Osteocyte (in vitro differentiated cells): Measurements from ENCODE around the gene GPC5. TPM values are rescaled to one million over a fixed set of nuclear protein-coding genes. Genes with fewer than 3 reads are reported as not detected.

Experiments used
- DNase-seq: peaks from one replicate; pipeline ENCODE4 v3.0.0; 2021; ENCODE audit warnings: mixed read lengths; ENCODE audit not compliant: unreplicated experiment; ENCODE audit errors: extremely low spot score
- H3K27ac Mint-ChIP-seq: one replicate; pipeline ENCODE4 v1.8.0; 2021; ENCODE audit warnings: mild to moderate bottlenecking, mixed read lengths; ENCODE audit not compliant: unreplicated experiment
- H3K27me3 Mint-ChIP-seq: one replicate; pipeline ENCODE4 v1.8.0; 2021; ENCODE audit warnings: mixed read lengths; ENCODE audit not compliant: unreplicated experiment
- H3K36me3 Mint-ChIP-seq: one replicate; pipeline ENCODE4 v1.8.0; 2021; ENCODE audit warnings: mixed read lengths; ENCODE audit not compliant: unreplicated experiment
- H3K4me1 Mint-ChIP-seq: one replicate; pipeline ENCODE4 v1.8.0; 2021; ENCODE audit warnings: mixed read lengths; ENCODE audit not compliant: unreplicated experiment
- H3K4me3 Mint-ChIP-seq: one replicate; pipeline ENCODE4 v1.8.0; 2021; ENCODE audit warnings: mild to moderate bottlenecking, moderate library complexity, mixed read lengths; ENCODE audit not compliant: unreplicated experiment
- H3K9me3 Mint-ChIP-seq: one replicate; pipeline ENCODE4 v1.8.0; 2021; ENCODE audit warnings: mixed read lengths; ENCODE audit not compliant: unreplicated experiment
- CTCF ChIP-seq: fragments of 200-600 bp; sonication (generic); IDR thresholded peaks from 2 replicates; pipeline ENCODE4 v1.5.0; 2021; ENCODE audit warnings: antibody characterized with exemption, mild to moderate bottlenecking, moderate library complexity
- total RNA-seq: library from RNA; stranded (reverse); gene quantifications from 2 replicates; pipeline ENCODE4 v1.2.1, GENCODE V29; 2021

Gene GPC5
- total RNA-seq, 1 donor from 2014 or later, result 12.9 TPM

DNA sequence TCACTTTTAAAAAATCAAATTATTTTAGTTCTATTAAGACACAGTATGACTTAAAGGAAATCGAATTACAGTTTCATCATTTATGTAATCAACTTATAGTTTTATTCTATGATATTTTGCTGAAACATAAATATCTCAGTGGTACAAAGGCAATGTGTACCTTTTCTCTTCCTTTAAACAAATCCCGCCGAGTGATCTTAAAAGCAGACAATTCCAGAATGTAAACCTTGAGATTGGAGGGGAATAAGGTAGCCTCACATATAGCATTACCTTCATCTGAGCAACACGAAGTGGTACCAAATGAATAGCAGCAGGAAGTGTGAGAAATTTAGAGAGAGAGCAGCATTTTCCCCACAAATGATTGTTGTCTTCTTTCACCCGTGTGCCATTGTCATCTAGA lies 986.0 kb downstream of the GPC5 start:
- Mint-ChIP-seq H3K27ac (no peak overlapping the region), H3K4me3 (no peak overlapping the region), H3K27me3 (peaks cover 22% of the 10 kb centered on the region), H3K4me1 (no peaks in the 10 kb centered on the region), H3K9me3 (no peaks in the 10 kb centered on the region), H3K36me3 (no peaks in the 10 kb centered on the region)
- no peak for DNase-seq
- TF ChIP-seq CTCF, result no peak

DNA sequence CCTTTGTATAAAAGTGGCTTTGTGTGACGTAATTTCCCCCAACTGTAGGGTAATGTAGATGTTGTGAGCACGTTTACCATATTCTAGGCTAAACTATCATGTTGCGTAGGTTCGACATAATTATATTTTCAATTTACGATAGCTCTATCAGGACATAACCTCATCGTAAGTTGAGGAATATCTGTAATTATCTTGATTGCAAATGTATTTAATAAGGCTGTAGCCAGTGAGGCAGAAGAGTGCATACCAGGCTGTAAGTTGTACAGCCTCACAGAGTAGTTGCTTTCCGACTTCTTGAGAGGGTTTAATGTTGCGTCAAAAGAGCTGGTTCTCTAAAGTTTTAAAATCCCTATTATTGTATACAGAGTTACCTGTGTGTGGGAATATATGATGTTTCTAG lies 988.8 kb downstream of the GPC5 start:
- H3K4me1 Mint-ChIP-seq, result no peaks in the 10 kb centered on the region
- no peak for TF ChIP-seq CTCF
- peaks cover 25% of the 10 kb centered on the region for H3K27me3 Mint-ChIP-seq
- DNase-seq, result no peak
- H3K9me3 Mint-ChIP-seq, result no peaks in the 10 kb centered on the region
- H3K27ac Mint-ChIP-seq, result no peak overlapping the region
- no peak overlapping the region for H3K4me3 Mint-ChIP-seq
- no peaks in the 10 kb centered on the region for H3K36me3 Mint-ChIP-seq

DNA sequence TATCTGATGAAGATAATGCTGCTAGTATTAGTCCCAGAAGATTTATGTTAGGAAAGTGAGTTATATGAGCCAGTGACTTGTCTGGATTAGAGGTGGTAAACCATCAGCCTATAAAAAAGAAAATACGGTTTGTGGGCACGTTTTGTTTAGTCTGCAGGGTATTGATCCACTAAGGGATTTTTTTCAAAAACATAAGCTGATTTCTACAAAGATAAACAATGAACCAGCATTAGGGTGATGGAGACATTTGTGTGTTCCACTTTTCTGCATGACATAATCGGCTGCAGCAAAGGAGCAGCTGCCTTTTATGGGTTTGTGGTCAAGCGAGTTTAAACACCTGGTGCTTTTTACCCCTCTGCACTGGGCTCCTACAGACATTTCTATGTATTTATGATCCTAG lies 991.8 kb downstream of the GPC5 start:
- Mint-ChIP-seq H3K36me3 (no peaks in the 10 kb centered on the region), H3K27ac (no peak overlapping the region), H3K4me3 (no peak overlapping the region), H3K27me3 (peaks cover 35% of the 10 kb centered on the region), H3K9me3 (peaks cover 3% of the 10 kb centered on the region), H3K4me1 (no peaks in the 10 kb centered on the region)
- no peak for DNase-seq
- TF ChIP-seq CTCF, result no peak

GRCh38 chr13:92403606-92404005 lies 1005.2 kb downstream of the GPC5 start:
- Mint-ChIP-seq H3K4me3 (no peak overlapping the region), H3K9me3 (no peaks in the 10 kb centered on the region), H3K36me3 (no peaks in the 10 kb centered on the region), H3K4me1 (no peaks in the 10 kb centered on the region), H3K27ac (no peak overlapping the region), H3K27me3 (peaks cover 2% of the 10 kb centered on the region)
- no peak for TF ChIP-seq CTCF
- DNase-seq, result no peak

DNA sequence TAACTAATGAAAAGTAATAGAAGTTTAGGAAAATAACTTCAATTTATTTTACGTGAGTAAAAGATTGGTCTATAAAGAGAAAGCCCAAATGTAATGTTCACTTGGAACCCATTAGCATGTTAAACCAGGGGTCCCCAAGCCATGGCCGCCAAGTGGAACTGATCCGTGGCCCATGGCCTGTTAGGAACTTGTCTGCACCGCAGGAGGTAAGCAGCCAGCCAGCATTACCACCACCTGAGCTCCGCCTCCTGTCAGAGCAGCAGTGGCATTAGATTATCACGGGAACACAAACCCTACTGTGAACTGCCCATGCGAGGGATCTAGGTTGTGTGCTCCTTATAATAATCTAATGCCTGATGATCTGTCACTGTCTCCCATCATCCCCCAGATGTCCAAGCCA lies 1009.4 kb downstream of the GPC5 start:
- no peak for DNase-seq
- Mint-ChIP-seq H3K27ac (no peak overlapping the region), H3K27me3 (peaks cover 3% of the 10 kb centered on the region), H3K36me3 (no peaks in the 10 kb centered on the region), H3K9me3 (no peaks in the 10 kb centered on the region), H3K4me3 (no peak overlapping the region), H3K4me1 (no peaks in the 10 kb centered on the region)
- no peak for TF ChIP-seq CTCF
